Activated CD8-positive, alpha-beta memory T cell treated with anti-CD3 and anti-CD28 coated beads, Interleukin-2, amount 10 ng/mL, durations not matched to agents 7 days and 5 days (primary cell): ENCODE results near the gene CDC20B. TPM values are rescaled to one million over a fixed set of nuclear protein-coding genes. Genes with fewer than 3 reads are reported as not detected.
A peak's percentile ranks its signal among the peaks of the same experiment; 100 is the strongest.

Source experiments
- ATAC-seq: fragments of 150-1000 bp; cut with Tn5 transposase; one replicate; pipeline ENCODE4 v1.10.0; 2021; ENCODE audit warnings: moderate library complexity
- CTCF ChIA-PET: fragments of 350-600 bp; sonication (Branson Sonifier 250); formaldehyde crosslinking; loops from one replicate; lab custom pipeline; 2021; ENCODE audit warnings: antibody characterized with exemption; lab: Charles Lee
- DNase-seq: peaks from one replicate; pipeline ENCODE4 v3.0.0-alpha.2; 2020
- H3K27ac Mint-ChIP-seq: one replicate; pipeline ENCODE4 v1.8.0; 2021; ENCODE audit warnings: mild to moderate bottlenecking, mixed read lengths
- H3K27me3 Mint-ChIP-seq: one replicate; pipeline ENCODE4 v1.8.0; 2021; ENCODE audit warnings: mixed read lengths
- H3K36me3 Mint-ChIP-seq: one replicate; pipeline ENCODE4 v1.8.0; 2021; ENCODE audit warnings: mild to moderate bottlenecking, mixed read lengths
- H3K4me1 Mint-ChIP-seq: one replicate; pipeline ENCODE4 v1.8.0; 2021; ENCODE audit warnings: mixed read lengths
- H3K4me3 Mint-ChIP-seq: one replicate; pipeline ENCODE4 v1.8.0; 2021; ENCODE audit warnings: mild to moderate bottlenecking, moderate library complexity, mixed read lengths
- H3K9me3 Mint-ChIP-seq: one replicate; pipeline ENCODE4 v1.8.0; 2022; ENCODE audit warnings: low read depth, mixed read lengths
- total RNA-seq, 2 experiments: library from RNA; stranded (reverse); gene quantifications; one replicate each; pipeline ENCODE4 v1.2.3, GENCODE V29; 2021

Gene CDC20B
- total RNA-seq, 2 experiments from 2014 or later, result 0.53 to 0.75 TPM

GRCh38 chr5:55177078-55177477 is 4.1 kb upstream of the CDC20B start:
- peaks cover 81% of the 10 kb centered on the region for H3K27me3 Mint-ChIP-seq
- peaks cover 33% of the 10 kb centered on the region for H3K4me1 Mint-ChIP-seq
- H3K4me3 Mint-ChIP-seq, result no peak overlapping the region
- no peaks in the 10 kb centered on the region for H3K9me3 Mint-ChIP-seq
- ATAC-seq, result no peak
- H3K27ac Mint-ChIP-seq, result no peak overlapping the region
- CTCF ChIA-PET, result interaction anchor here (1.4 to 7.4 kb wide), 3 partner anchors 45 to 310 kb away, joined by 3 to 73 read pairs (median 3); partner anchors contain the start of gene CCNO
- DNase-seq, result no peak
- H3K36me3 Mint-ChIP-seq, result no peaks in the 10 kb centered on the region

GRCh38 chr5:55176176-55176818 is 3.3 kb upstream of the CDC20B start:
- peaks cover 33% of the 10 kb centered on the region for H3K4me1 Mint-ChIP-seq
- peaks cover 77% of the 10 kb centered on the region for H3K27me3 Mint-ChIP-seq

GRCh38 chr5:55175781-55176175 is 2.8 kb upstream of the CDC20B start:
- Mint-ChIP-seq H3K4me3 (peak overlapping the region; percentile 54), H3K4me1 (peaks cover 33% of the 10 kb centered on the region), H3K27ac (no peak overlapping the region), H3K9me3 (no peaks in the 10 kb centered on the region), H3K36me3 (no peaks in the 10 kb centered on the region), H3K27me3 (peaks cover 74% of the 10 kb centered on the region)
- ATAC-seq (no peak), DNase-seq (no peak)
- CTCF ChIA-PET, result interaction anchor here (1.1 to 7.4 kb wide), 7 partner anchors 12 to 516 kb away, joined by 3 to 73 read pairs (median 4); partner anchors contain the start of gene CCNO

More at GRCh38 chr5:55176176-55176818, 3.3 kb upstream of the CDC20B start:
- DNase-seq, result peak; percentile 42
- peak; percentile 48 for ATAC-seq
- Mint-ChIP-seq H3K4me3 (peak overlapping the region; percentile 54), H3K36me3 (no peaks in the 10 kb centered on the region), H3K27ac (no peak overlapping the region), H3K9me3 (no peaks in the 10 kb centered on the region)
- CTCF ChIA-PET, result interaction anchor here (1.1 to 7.4 kb wide), 7 partner anchors 11 to 516 kb away, joined by 3 to 73 read pairs (median 4); partner anchors contain the start of gene CCNO

- Mint-ChIP-seq H3K27ac (peak overlapping the region; percentile 63), H3K36me3 (no peaks in the 10 kb centered on the region), H3K9me3 (no peaks in the 10 kb centered on the region), H3K4me3 (peak overlapping the region; percentile 69), H3K27me3 (peaks cover 72% of the 10 kb centered on the region), H3K4me1 (peaks cover 33% of the 10 kb centered on the region)
- DNase-seq (no peak), ATAC-seq (no peak)
- CTCF ChIA-PET, result interaction anchor here (0.7 to 7.4 kb wide), 8 partner anchors 13 to 133 kb away, joined by 3 to 73 read pairs (median 4); partner anchors contain the start of genes CCNO, GPX8 and MCIDAS
Observed at GRCh38 chr5:55173687-55174230, 782 bp upstream of the CDC20B start.

GRCh38 chr5:55172051-55172899 is 702 bp downstream of the CDC20B start:
- peak overlapping the region; percentile 81 for H3K4me3 Mint-ChIP-seq
- CTCF ChIA-PET, result interaction anchor here (0.6 to 7.4 kb wide), 27 partner anchors 9 to 800 kb away, joined by 3 to 73 read pairs (median 4); partner anchors contain the start of genes CCNO, GPX8 and MCIDAS
- H3K27ac Mint-ChIP-seq, result no peak overlapping the region

GRCh38 chr5:55171471-55171870 is 1.5 kb downstream of the CDC20B start:
- Mint-ChIP-seq H3K4me1 (peaks cover 24% of the 10 kb centered on the region), H3K9me3 (no peaks in the 10 kb centered on the region), H3K27ac (no peak overlapping the region), H3K36me3 (no peaks in the 10 kb centered on the region), H3K4me3 (no peak overlapping the region), H3K27me3 (peaks cover 73% of the 10 kb centered on the region)
- DNase-seq (no peak), ATAC-seq (no peak)
- CTCF ChIA-PET, result interaction anchor here (0.8 to 7.4 kb wide), 15 partner anchors 10 to 765 kb away, joined by 3 to 73 read pairs (median 5); partner anchors contain the start of genes CCNO, GPX8 and MCIDAS

More at GRCh38 chr5:55172051-55172899, 702 bp downstream of the CDC20B start:
- Mint-ChIP-seq H3K36me3 (no peaks in the 10 kb centered on the region), H3K9me3 (no peaks in the 10 kb centered on the region), H3K4me1 (peaks cover 30% of the 10 kb centered on the region), H3K27me3 (peaks cover 75% of the 10 kb centered on the region)
- DNase-seq, result peak; percentile 80
- ATAC-seq, result peak; percentile 53

GRCh38 chr5:55162666-55163065 is 10.3 kb downstream of the CDC20B start:
- H3K9me3 Mint-ChIP-seq, result no peaks in the 10 kb centered on the region
- H3K27ac Mint-ChIP-seq, result no peak overlapping the region
- H3K36me3 Mint-ChIP-seq, result no peaks in the 10 kb centered on the region
- DNase-seq (no peak), ATAC-seq (no peak)
- CTCF ChIA-PET, result interaction anchor here (2.0 to 3.4 kb wide), 3 partner anchors 9 to 257 kb away, joined by 13 read pairs; no protein-coding TSS in a partner anchor
- H3K4me1 Mint-ChIP-seq, result peaks cover 4% of the 10 kb centered on the region
- no peak overlapping the region for H3K4me3 Mint-ChIP-seq
- peaks cover 56% of the 10 kb centered on the region for H3K27me3 Mint-ChIP-seq

- Mint-ChIP-seq H3K27me3 (peaks cover 46% of the 10 kb centered on the region), H3K36me3 (no peaks in the 10 kb centered on the region), H3K27ac (no peak overlapping the region), H3K4me1 (peaks cover 4% of the 10 kb centered on the region), H3K9me3 (no peaks in the 10 kb centered on the region), H3K4me3 (no peak overlapping the region)
- no peak for DNase-seq
- CTCF ChIA-PET, result interaction anchor here (0.9 to 3.4 kb wide), 26 partner anchors 8 to 644 kb away, joined by 3 to 143 read pairs (median 5); partner anchors contain the start of genes CCNO, CDC20B and SNX18
- no peak for ATAC-seq
Observed at GRCh38 chr5:55160493-55161209, 12.3 kb downstream of the CDC20B start.

- H3K4me1 Mint-ChIP-seq, result peaks cover 4% of the 10 kb centered on the region
Observed at GRCh38 chr5:55159763-55160492, 13.0 kb downstream of the CDC20B start, which contains the start of gene GPX8. Gene GPX8 (plus strand): TSS chr5:55160171. CDS start chr5:55160193, 22 bp downstream.

GRCh38 chr5:55154873-55155272 is 18.1 kb downstream of the CDC20B start:
- no peak overlapping the region for H3K27ac Mint-ChIP-seq

More at GRCh38 chr5:55159763-55160492, 13.0 kb downstream of the CDC20B start, which contains the start of gene GPX8:
- Mint-ChIP-seq H3K36me3 (no peaks in the 10 kb centered on the region), H3K27me3 (peaks cover 45% of the 10 kb centered on the region), H3K27ac (no peak within 1 kb of the TSS), H3K9me3 (no peaks in the 10 kb centered on the region), H3K4me3 (no peak within 1 kb of the TSS)
- CTCF ChIA-PET, result interaction anchor here (0.8 to 2.7 kb wide), 35 partner anchors 8 to 925 kb away, joined by 3 to 143 read pairs (median 4); partner anchors contain the start of genes CCNO, CDC20B and SNX18
- DNase-seq (no peak), ATAC-seq (peak; percentile 76)

GRCh38 chr5:55151923-55152842 is 20.8 kb downstream of the CDC20B start:
- no peak for ATAC-seq
- Mint-ChIP-seq H3K4me1 (no peaks in the 10 kb centered on the region), H3K27ac (no peak overlapping the region), H3K4me3 (no peak overlapping the region), H3K27me3 (peaks cover 41% of the 10 kb centered on the region), H3K36me3 (no peaks in the 10 kb centered on the region), H3K9me3 (no peaks in the 10 kb centered on the region)
- CTCF ChIA-PET, result interaction anchor here (0.6 to 2.1 kb wide), 8 partner anchors 9 to 284 kb away, joined by 3 to 12 read pairs (median 3); no protein-coding TSS in a partner anchor
- no peak for DNase-seq

More at GRCh38 chr5:55154873-55155272, 18.1 kb downstream of the CDC20B start:
- Mint-ChIP-seq H3K4me3 (no peak overlapping the region), H3K4me1 (peaks cover 1% of the 10 kb centered on the region), H3K9me3 (no peaks in the 10 kb centered on the region), H3K27me3 (peaks cover 39% of the 10 kb centered on the region), H3K36me3 (no peaks in the 10 kb centered on the region)
- no peak for ATAC-seq
- DNase-seq, result no peak
- CTCF ChIA-PET, result interaction anchor here (2.0 kb wide), 1 partner anchor 248 kb away, joined by 6 read pairs; no protein-coding TSS in a partner anchor
